Gastrocnemius medialis (tissue), 4 donors: ENCODE data around the gene NDUFA11. TPM values are rescaled to one million over a fixed set of nuclear protein-coding genes. Genes with fewer than 3 reads are reported as not detected.

ENCODE experiments used
- ATAC-seq, 2 donors: fragments of 150-250 bp; one replicate each; pipeline ENCODE4 v1.9.1; 2016
- DNase-seq, 2 donors: peaks; one replicate each; pipeline ENCODE4 v3.0.0-alpha.2; 2019
- H3K27ac ChIP-seq, 4 donors: fragments of 200-600 bp; sonication (generic); 1 replicate in 1 of 4; 2 replicates in 3 of 4; pipeline ENCODE4 v1.5.1; 2016 to 2018; ENCODE audit warnings: mild to moderate bottlenecking in 2 of 4, moderate library complexity in 1 of 4
- H3K27me3 ChIP-seq, 3 donors: fragments of 200-600 bp; sonication (generic) in 2 of 3; 1 replicate in 1 of 3; 2 replicates in 2 of 3; pipeline versions ENCODE4 v1.5.1 to v1.6.0; 2016 to 2019; ENCODE audit warnings: mild to moderate bottlenecking in 1 of 3, moderate library complexity in 1 of 3
- H3K36me3 ChIP-seq, 2 donors: fragments of 200-600 bp; sonication (generic) in 1 of 2; one replicate each; pipeline ENCODE4 v1.5.1; 2017 to 2018
- H3K4me1 ChIP-seq, 2 donors: fragments of 200-600 bp; sonication (generic) in 1 of 2; one replicate each; pipeline ENCODE4 v1.5.1; 2016 to 2017; ENCODE audit warnings: mild to moderate bottlenecking in 2 of 2
- H3K4me3 ChIP-seq, 4 donors: fragments of 200-600 bp; sonication (generic) in 3 of 4; 1 replicate in 1 of 4; 2 replicates in 3 of 4; pipeline ENCODE4 v1.5.1; 2016 to 2019; ENCODE audit warnings: mild to moderate bottlenecking in 2 of 4
- H3K9me3 ChIP-seq, 3 donors: fragments of 200-600 bp; sonication (generic) in 2 of 3; 1 replicate in 1 of 3; 2 replicates in 2 of 3; pipeline ENCODE4 v1.5.1; 2016 to 2019
- CTCF ChIP-seq, 5 experiments: fragments of 450-650 bp in 3 of 5; fragments of 200-600 bp in 2 of 5; sonication (generic) in 2 of 5; IDR thresholded peaks in 4 of 5; conservative IDR thresholded peaks in 1 of 5; 1 replicate in 4 of 5; 2 replicates in 1 of 5; pipeline ENCODE4 v1.5.1; 2016 to 2019; ENCODE audit warnings: antibody characterized with exemption in 5 of 5, mild to moderate bottlenecking in 3 of 5, moderate library complexity in 3 of 5
- POLR2A ChIP-seq, 2 donors: fragments of 450-650 bp; IDR thresholded peaks; one replicate each; pipeline ENCODE4 v1.6.1; 2017; ENCODE audit warnings: antibody characterized with exemption in 2 of 2, mild to moderate bottlenecking in 2 of 2, moderate library complexity in 2 of 2
- in situ Hi-C, 4 donors: fragments of 200-750 bp; cut with MboI; loops; one replicate each; pipeline versions ENCODE4 v1.15.0 to v1.8.0; 2017; ENCODE audit warnings: low sequenced_read_pairs in 4 of 4
- intact Hi-C: fragments of 100-400 bp; cut with DNase I; formaldehyde crosslinking; loops from one replicate; pipeline ENCODE4 v1.15.1; 2023; ENCODE audit warnings: low total_unique reads
- total RNA-seq, 4 donors: library from RNA; depleted of rRNA; stranded (reverse); fragments of >200 nt; gene quantifications; one replicate each; pipeline versions ENCODE4 v1.1.0 to v1.2.3, GENCODE V29; 2016

NDUFA11 gene
- total RNA-seq, 4 donors from 2014 or later, result 190 to 349 (median 221) TPM

DNA sequence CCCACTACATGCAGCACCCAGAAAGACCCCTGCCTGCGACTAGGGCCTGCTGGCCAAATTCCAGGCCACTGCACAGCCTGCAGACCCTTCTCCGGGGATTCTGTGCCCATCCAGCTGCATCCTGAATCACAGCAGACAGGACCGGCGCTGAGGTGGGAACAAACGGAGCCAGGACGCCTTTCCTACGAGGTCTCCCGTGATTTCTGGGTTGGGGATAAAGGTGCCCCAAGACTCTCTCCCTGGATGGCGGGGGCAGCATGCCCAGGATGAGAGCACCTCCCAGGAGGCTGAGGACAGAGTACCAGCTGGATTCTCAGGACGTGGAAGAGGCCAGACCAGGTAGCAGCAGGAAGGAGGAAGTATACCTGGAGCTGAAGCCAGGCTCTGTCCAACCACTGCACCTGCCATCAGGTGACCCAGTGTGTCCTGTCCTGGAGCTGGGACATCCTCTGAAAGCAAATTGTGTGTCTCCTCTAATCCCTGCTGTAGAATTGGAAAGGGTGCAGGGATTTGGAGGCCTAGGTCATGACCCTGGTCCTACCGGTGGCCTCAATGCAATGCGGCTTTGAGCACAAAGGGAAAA lies 29.9 kb downstream of the NDUFA11 start:
- DNase-seq (no peak), ATAC-seq (no peak)
- intact Hi-C loops (no loop called here), in situ Hi-C loops (no loop called here)
- Histone ChIP-seq H3K4me1 (no peaks in the 10 kb centered on the region), H3K27me3 (peaks cover 0 to 14% (median 0%) of the 10 kb centered on the region in 3 donors), H3K36me3 (no peaks in the 10 kb centered on the region), H3K9me3 (no peaks in the 10 kb centered on the region), H3K4me3 (no peak overlapping the region), H3K27ac (no peak overlapping the region)
- TF ChIP-seq CTCF (IDR thresholded peaks at IDR 0.05 in 4 of 5, conservative IDR thresholded peaks at IDR 0.05 in 1 of 5) (no peak), POLR2A (IDR thresholded peaks at IDR 0.05) (no peak)

- Histone ChIP-seq H3K4me1 (no peaks in the 10 kb centered on the region), H3K27ac (no peak overlapping the region), H3K27me3 (no peaks in the 10 kb centered on the region), H3K9me3 (no peaks in the 10 kb centered on the region), H3K4me3 (no peak overlapping the region), H3K36me3 (no peaks in the 10 kb centered on the region)
- ATAC-seq (no peak), DNase-seq (no peak)
- in situ Hi-C loops, result no loop called here
- TF ChIP-seq POLR2A (IDR thresholded peaks at IDR 0.05) (no peak), CTCF (IDR thresholded peaks at IDR 0.05 in 4 of 5, conservative IDR thresholded peaks at IDR 0.05 in 1 of 5) (no peak)
- intact Hi-C loops, result no loop called here
Observed at GRCh38 chr19:5870986-5871394, 32.6 kb downstream of the NDUFA11 start.

DNA sequence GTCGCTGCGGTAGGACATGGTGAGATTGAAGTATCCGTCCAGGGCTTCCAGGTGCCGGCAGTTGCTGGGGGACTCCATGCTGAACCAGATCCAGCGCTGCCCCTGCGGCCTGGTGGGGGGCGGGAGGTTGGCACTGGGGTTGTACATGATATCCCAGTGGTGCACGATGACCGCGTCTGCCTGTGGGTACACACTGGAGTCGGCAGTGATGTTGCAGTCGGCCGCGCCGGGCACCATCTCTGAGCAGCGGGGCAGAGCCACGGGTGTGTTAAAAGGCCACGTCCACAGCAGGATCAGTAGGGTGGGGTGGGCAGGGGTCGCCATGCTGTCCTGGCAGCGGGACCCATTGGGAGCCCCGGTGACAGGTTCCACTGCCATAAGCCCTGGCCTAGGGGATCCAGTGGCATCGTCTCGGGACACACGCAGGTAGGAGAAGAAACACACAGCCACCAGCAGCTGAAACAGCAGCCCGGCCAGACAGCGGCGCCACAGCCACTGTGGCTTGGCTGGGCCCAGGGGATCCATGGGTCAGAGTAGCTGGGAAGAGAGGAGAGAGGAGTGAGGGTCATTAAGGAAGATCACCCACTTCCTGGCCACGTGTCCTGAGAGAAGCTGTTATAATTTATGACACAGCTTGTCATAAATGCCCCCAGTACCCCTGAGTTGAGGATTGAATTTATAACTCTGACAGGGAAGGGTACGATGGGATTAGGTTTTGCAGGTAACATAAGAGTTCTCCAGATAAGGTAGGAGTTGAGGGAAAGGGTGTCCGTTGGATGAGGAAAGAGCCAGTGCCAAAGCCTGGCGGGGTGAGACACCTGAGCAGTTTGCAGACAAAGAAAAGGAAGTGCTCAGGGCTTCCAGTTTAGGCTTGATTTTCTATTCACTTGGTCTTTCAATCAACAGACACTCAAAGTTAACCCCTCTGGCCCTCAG lies 36.1 kb downstream of the NDUFA11 start:
- in situ Hi-C loops, result no loop called here
- no peaks in the 10 kb centered on the region for H3K36me3 ChIP-seq
- no peaks in the 10 kb centered on the region for H3K9me3 ChIP-seq
- H3K4me3 ChIP-seq, result no peak overlapping the region
- H3K27me3 ChIP-seq, result no peaks in the 10 kb centered on the region
- ATAC-seq, result no peak
- no peaks in the 10 kb centered on the region for H3K4me1 ChIP-seq
- no peak overlapping the region for H3K27ac ChIP-seq
- intact Hi-C loops, result no loop called here
- DNase-seq, result no peak
- no peak for TF ChIP-seq POLR2A (IDR thresholded peaks at IDR 0.05)

GRCh38 chr19:5865772-5866171 lies 37.8 kb downstream of the NDUFA11 start:
- no peak for TF ChIP-seq POLR2A (IDR thresholded peaks at IDR 0.05)
- no peak for TF ChIP-seq CTCF (IDR thresholded peaks at IDR 0.05 in 4 of 5, conservative IDR thresholded peaks at IDR 0.05 in 1 of 5)
- intact Hi-C loops, result no loop called here
- H3K4me3 ChIP-seq, result no peak overlapping the region

GRCh38 chr19:5864725-5865486 lies 38.7 kb downstream of the NDUFA11 start:
- H3K9me3 ChIP-seq, result no peaks in the 10 kb centered on the region
- H3K27ac ChIP-seq, result no peak overlapping the region
- TF ChIP-seq POLR2A (IDR thresholded peaks at IDR 0.05) (no peak), CTCF (IDR thresholded peaks at IDR 0.05 in 4 of 5, conservative IDR thresholded peaks at IDR 0.05 in 1 of 5) (no peak)
- ATAC-seq, result no peak
- no peaks in the 10 kb centered on the region for H3K36me3 ChIP-seq
- intact Hi-C loops (no loop called here), in situ Hi-C loops (no loop called here)
- no peaks in the 10 kb centered on the region for H3K27me3 ChIP-seq
- DNase-seq, result no peak
- H3K4me1 ChIP-seq, result no peaks in the 10 kb centered on the region
- no peak overlapping the region for H3K4me3 ChIP-seq

More at GRCh38 chr19:5865772-5866171, 37.8 kb downstream of the NDUFA11 start:
- ATAC-seq, result no peak
- H3K27ac ChIP-seq, result no peak overlapping the region
- H3K4me1 ChIP-seq, result no peaks in the 10 kb centered on the region
- H3K27me3 ChIP-seq, result no peaks in the 10 kb centered on the region
- H3K9me3 ChIP-seq, result no peaks in the 10 kb centered on the region
- no peak for DNase-seq
- in situ Hi-C loops, result no loop called here
- no peaks in the 10 kb centered on the region for H3K36me3 ChIP-seq
